HG03565 (cell line): ENCODE data around the gene FBXO21.

Experiments
- ATAC-seq: cut with Tn5 transposase; IDR thresholded peaks from one replicate; pipeline ENCODE4 v1.9.1; 2021; ENCODE audit warnings: mild to moderate bottlenecking, moderate library complexity; ENCODE audit not compliant: unreplicated experiment

The FBXO21 gene

DNA sequence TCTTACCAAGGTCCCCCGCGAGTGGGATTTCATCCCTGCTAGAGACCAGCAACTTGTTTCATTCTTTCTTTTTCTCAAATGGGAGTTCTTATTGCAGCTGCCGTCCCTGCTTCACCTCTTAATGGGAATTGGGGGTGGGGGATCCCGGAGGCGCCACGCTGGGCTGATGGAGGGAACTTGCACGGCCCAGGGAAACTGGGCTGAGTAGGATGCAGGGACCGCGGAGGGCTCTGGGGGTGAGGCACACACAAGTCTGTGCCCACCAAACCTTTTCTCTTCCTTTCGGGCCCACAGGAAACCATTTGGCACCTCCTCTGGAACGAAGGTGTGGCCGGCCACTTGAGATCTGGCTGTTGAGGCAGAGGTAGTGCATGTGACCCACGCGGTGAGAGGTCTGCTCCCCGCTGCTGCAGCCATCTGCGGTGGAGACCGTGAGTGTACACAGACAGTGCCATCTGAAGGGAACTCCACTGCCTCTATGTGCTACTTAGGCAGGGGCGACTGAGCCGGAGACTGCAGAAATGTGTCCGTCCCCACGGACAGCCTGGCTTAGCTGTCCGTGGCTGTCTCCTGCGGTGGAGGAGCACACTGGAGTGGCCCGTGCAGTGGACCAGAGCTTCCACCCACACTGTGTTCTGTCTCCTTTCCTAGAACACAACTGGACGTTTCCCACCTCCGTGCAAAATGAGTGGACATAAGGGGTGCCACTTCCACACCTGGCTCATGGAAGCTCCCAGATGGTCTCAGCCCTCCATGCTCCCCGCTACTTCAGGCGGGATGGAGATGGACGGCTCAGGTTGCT, 49.0 kb downstream of the FBXO21 start:
- ATAC-seq = no peak

DNA sequence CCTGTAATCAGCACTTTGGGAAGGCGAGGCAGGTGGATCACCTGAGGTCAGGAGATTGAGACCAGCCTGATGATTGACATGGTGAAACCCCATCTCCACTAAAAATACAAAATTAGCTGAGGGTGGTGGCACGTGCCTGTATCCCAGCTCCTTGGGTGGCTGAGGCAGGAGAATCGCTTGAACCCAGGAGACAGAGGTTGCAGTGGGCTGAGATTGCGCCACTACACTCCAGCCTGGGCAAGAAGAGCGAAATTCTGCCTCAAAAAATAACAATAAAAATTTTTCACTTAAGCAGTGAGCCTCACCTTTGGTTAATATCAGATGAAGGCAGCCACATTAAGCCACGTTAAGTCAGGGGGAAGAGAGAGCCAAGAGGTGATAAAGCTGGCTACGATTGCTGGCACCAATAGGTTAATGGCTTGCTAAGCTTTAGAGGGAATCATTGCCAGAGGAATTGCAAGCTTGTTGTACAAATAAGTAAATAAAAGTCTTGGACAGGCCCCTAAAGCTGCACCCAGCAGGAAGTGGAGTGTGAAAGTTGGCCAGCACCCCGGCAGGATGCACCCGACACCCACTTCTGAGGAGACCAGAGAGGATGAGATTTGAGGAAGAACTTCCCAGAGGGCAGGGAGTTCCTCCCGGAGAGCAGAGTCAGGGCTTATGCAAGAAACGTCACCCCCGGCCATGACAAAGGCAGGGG, 49.7 kb downstream of the FBXO21 start:
- ATAC-seq = no peak

DNA sequence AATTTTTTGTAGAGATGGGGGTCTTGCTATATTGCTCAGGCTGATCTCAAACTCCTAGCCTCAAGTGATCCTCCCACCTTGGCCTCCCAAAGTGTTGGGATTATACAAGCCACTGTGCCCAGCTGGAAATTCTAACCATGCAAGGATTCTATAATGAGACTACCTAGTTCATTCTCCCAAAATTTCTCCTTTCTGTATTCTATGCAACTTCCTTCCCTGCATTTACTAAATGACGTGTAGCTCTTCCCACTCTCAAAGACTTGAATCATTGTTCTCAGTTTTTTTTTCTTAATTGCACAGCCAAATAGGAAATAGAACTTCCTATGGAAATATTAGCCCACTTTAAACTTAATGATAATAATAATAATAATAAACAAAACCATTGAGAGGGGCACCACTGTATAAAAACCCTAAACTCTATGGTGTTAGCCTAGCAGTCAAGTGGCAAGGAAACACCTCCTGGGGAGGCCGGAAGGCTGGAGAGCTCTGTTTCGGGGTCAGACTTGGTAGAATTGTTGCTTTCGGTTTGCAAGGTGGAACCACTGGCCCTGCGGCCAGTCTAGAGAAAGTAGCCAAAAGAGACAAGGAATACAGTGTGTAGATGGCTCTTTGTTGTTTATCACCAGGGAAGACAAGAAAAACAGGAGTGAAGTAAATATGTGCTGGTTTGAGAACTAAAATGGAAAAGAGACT, 51.1 kb downstream of the FBXO21 start:
- no peak for ATAC-seq

DNA sequence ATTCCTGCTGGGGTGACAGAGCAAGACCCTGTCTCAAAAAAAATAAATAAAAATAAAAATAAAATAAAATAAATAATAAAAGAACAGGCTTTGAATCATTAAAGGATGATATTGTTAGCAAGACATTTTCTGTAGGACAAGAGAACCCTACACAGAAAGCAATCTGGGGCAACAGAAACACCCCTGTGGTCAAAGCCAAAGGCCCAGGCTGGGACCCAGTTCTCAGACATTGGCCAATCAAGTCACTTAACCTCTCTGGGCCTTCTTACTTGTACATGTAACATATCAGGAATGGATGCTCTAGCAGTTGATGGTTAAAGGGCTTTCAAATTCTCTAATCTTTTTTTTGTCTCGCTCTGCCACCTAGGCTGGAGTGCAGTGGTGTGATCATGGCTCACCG, 55.5 kb downstream of the FBXO21 start:
- no peak for ATAC-seq

DNA sequence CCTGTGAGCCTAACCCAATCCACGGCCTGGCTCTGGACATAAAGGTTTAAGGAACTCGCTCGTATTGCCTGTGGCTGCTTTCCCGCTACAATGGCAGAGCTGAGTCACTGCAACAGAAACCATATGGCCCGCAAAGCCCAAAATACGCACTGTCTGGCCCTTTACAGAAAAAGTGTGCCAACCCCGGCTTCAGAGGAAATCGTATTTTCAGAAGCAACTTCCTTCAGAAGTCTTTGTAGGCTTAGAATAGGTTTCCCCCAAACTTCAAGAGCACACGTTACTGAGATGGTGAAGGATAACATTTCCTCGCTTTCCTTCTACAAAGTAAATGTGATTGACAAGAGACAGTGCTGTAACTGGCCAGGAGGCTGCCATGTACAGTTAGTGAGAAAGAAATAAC, 56.2 kb downstream of the FBXO21 start:
- no peak for ATAC-seq

DNA sequence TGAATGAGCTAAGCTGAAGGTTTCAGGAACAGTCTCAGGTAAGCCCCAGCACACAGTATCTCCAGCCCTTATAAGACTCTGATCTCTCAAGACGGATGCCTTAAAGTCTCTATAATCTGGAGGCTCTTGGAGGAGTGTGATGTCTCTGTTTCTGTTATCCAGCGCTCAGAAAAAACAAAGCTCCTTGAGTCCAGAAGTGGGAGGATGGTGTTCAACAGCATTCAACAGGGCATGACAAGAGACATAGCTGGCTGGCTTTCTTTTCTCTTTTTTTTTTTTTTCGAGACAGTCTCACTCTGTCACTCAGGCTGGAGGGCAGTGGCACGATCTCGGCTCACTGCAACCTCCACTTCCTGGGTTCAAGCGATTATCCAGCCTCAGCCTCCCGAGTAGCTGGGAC, 59.5 kb downstream of the FBXO21 start:
- ATAC-seq = no peak

DNA sequence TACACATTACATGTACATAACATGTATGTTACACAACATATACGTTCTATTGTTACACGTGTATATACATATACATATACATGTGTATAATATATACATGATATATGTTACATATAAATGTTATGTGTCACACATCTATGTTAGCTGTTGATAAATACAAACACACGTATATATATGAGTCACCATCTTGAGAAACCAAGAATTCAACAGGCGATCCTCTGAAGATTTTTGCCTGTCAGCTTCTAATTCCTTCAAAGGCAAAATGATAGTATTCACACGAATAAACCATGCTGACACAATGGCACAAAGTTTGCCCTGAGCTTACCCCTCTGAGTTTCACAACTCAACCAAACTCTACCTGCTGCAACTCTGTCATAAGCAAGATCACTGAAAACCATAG, 60.9 kb downstream of the FBXO21 start:
- no peak for ATAC-seq

DNA sequence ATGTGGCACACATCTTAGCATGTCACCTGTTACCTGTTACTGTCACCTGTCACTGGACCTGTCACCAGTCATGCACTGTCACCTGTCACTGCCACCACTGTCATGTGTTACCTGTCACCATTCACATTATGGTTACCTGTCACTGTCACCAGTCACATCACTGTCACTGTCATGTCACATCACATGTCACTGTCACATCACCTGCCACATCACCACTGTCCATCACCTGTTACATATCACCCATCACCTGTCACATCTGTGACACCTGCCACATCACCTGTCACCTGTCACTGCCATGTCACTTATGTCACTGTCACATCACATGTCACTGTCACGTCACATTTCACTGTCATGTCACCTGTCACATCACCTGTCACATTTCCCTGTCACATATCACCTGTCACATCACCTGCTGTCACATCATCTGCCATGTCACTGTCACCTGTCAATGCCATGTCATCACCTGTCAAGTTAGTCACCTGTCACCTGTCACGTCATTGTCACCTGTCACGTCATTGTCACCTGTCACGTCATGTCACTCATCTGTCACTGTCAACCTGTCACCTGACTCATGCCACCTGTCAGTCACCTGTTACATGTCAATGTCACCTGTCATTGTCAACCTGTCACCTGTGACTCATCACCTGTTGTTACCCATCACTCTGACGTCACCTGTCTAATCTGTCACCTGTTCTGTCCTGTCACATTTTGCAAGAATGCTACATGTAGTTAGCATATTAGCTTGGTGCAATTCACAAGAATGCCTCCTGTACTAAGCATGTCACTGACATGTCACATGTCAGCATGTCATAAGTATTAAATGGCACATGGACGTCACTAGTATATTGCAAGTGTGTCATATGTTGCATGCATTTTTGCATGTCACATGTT, 62.1 kb downstream of the FBXO21 start:
- no peak for ATAC-seq

DNA sequence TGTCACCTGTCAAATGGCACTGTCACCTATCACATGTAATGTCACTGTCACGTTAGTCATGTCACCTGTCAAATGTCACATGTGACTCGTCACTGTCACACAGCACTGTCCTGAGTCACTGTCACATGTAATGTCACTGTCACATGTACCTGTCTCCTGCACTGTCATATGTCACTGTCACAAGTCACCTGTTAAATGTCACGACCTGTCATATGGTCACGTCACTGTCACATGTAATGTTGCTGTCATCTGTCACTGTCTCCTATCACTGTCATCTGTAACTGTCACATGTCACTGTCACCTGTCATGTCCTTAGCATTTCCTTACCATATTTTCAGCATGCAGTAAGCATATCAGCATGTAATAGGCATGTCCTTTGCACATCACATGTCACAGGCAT, 63.9 kb downstream of the FBXO21 start:
- ATAC-seq = no peak

DNA sequence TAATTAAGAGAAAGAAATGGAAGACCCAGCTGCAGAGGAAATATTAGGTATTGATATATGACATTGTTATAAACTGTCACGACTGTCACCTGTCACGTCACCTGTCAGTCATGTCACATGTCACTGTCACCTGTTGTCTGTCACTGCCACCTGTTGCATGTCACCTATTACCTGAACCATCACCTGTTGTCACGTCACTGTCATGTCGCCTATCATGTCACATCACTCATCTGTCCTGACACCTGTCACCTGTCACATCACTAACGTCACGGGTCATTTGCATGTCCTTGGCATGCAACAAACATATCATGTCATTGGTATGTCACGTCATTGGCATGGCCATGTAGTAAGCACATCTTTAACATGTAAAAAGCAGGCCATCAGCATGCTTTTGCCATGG, 64.5 kb downstream of the FBXO21 start:
- ATAC-seq = no peak

DNA sequence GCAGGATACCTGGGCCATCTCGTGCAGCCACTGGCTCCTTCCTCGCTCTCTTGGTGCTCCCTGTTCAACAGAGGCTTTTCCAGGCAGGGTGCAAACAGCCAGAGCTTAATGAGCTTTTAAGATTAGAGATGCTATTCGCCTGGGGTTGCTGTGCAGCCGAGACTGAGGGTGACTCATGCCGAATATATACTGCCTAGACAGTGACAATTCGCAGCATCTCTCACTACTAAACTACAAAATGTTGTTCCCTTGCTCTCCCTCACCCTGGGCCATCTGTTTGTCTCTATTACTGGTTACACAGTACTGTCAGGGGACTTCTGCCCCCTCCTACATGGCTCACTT, 65.0 kb downstream of the FBXO21 start:
- ATAC-seq = no peak

DNA sequence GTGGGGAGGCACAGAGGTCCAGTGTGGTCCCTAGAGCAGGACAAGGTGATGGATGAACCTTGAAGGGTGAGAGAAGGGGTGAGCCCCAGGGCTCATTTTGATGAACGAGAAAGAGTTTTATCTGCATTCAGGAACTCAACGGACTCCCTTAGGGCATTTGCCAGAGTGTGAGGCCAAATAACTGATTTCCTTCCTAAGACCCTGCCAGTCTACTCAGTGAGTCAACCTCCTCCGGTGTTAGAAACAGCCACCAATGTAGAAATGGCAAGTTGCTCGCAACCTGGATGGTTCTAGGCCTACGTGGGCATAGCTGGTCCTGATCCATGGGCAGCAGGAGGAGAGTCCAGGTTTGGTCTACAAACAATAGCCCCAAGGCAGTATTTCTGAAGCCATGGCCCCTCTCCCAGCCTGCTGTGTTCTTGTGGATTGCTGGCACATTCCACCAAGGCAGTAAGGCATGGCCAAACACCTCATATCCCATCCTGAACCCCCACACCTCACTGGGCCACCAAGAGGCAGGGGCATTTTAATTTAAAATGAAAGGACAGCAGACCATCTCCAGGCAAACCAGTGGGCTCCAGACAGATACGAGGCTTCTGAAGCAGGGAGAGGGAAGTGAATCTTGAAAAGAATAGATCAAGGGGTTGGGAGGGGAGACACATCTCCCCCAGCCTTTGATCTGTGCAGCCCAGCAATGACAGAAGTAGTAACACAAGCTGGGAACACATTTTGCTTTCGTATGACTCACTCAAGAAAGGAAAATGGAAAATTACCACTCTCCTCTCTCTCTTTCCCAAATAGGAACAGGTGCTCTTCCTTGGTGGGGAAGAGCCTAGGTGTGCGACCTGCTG, 65.6 kb downstream of the FBXO21 start:
- no peak for ATAC-seq

DNA sequence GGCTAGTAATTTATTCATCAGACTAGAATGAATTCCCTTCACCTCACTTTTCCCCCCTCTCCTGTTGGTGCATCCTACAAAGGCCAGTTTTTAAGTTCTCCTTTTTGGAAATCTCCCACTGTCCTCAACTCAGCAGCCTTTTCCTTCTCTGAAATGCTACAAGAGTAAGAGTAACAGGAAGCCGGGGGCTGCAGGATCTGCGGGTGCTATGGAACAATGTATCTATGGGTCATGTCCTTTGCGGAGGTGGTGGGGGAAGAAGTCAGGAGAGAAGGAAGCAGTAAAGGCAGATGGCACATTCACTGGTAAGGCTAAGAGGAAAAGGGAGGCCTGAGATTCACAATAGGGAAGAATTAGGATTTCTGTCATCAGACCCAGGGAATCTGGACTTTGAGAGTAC, 68.8 kb downstream of the FBXO21 start:
- no peak for ATAC-seq

DNA sequence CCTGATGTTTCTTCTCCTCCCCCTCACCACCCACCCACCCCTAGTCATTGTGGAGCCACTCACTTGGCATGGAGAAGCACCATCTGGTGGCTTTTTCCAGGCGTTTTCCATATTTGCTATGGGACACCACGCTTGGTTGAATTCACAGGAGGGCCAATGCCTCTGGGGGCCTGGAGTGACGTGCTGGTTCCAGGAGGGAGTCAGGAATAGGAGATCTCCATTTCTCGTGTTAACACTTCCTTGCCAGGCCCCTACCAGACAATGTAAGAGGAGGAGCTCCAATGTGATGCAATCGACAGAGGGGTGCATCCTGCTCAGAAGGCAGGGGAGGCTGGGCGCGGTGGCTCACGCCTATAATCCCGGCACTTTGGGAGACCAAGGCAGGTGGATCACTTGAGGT, 69.5 kb downstream of the FBXO21 start:
- no peak for ATAC-seq

DNA sequence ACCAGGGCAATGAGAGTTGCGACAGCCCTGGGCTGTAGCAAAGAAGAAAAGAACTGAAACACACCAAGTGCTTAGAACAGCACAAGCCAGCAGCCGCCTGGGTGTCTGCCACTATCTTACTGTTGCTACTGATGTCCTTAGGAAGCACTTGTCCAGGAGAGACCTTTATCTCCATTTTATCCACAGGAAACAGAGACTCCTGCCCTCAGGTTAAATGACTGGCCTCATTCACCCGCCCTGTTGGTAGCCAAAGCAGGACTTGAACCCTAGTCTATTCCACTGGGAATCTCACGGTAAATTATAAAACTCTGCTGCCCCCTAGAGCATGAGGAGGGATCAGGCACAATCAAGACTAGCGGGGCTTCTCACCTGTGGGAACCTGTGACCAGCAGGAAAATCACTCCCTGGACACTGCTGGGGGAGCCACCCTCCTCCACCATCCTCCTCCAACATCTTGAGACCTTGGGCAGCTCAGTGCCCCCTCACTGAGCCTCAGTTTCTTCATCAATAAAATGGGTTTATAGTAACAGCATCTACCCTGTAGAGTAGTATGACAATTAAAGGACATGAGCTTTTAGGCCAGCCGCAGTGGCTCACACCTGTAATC, 70.6 kb downstream of the FBXO21 start:
- no peak for ATAC-seq

DNA sequence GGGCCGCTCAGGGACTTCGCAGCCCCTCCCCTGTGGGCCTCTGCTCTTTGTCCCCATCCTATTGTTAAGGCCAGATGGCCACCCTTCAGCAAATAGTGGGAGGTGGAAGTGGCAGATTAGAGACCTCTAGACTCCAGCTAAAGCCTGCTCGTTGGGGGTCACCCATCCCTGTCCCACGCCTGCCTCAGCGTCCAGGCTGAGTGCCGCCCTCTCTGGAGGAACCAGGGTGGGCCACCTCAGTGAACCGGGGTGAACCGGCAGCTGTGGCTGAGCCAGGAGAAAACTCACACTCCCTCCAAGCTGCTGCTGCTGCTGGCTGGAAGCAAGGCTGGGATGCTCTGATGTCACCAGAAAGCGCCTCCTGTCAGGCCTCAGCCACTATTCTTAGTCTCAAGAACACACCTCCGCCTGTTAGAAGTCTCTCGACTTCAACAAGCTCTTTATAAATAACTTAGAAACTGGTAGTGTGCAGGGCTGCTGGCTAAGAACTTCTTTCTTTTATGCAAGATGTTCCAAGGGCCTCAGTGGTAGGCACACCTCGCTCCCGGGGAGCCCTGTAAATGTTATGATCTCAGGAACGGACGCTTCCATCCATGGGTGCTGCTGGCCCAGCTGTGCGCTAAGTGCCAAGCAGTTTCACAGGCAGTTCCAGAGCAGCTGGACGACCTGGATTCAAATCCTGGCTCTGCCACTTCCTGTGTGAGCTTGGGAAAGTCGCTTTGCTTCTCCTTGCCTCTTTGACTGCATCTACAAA, 71.3 kb downstream of the FBXO21 start:
- no peak for ATAC-seq

DNA sequence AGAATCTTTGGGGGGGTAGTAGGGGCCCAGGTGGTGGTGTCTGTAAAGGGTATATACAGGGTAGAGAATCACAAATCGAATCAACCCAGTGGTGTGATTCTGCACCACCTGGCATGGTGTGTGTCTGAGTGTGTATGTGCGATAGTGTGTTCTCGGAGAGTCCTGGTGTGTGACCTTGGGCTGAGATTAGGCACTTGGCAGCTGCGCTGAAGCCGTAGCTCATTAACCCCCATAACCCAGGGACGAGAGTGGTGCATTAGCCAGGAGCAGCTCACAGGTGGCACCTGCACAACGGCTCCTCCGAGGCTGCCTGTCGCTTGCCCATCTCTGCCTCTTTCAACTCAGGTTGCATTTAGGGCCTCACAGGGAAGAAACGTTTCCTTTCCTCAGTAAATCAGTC, 75.5 kb downstream of the FBXO21 start:
- ATAC-seq = no peak

DNA sequence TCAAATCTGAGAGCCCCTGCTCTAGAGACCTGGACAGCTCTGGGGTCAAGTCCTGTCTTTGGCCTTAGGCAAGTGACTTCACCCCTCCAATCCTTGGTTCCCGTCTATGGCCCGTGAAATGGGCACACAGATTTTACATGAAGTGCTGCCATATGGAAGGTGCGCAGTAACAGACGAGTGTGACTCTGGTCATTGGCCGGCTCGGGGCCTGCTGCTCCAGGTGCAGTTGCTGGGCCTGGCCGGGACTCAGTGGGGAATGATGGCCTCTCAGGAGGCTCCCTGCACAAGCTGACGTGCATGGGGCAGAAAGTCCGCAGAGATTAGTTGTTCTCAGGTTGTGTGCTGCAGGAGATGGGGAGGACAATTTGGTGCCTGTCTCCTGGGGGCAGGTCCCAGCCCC, 77.0 kb downstream of the FBXO21 start:
- no peak for ATAC-seq
